AG04450 (cell line): ENCODE data around the gene FNDC11. TPM values are rescaled to one million over a fixed set of nuclear protein-coding genes. Genes with fewer than 3 reads are reported as not detected.
"Not testable (repeated sequence)": the region's sequence is repeated elsewhere in the genome, so short reads cannot be mapped to it uniquely, and the experiment has no call there.

Source experiments
- CTCF ChIA-PET: fragments of 300-600, 350-600 bp; formaldehyde crosslinking; extraction: SDS; loops from one replicate; lab custom pipeline; 2022; ENCODE audit warnings: antibody characterized with exemption, inconsistent platforms; lab: Charles Lee
- POLR2A ChIA-PET: fragments of 350-600 bp; formaldehyde crosslinking; extraction: SDS; loops from one replicate; lab custom pipeline; 2021; ENCODE audit warnings: antibody characterized with exemption, inconsistent platforms; lab: Yijun Ruan, JAX
- DNase-seq: peaks from one replicate; pipeline ENCODE4 v3.0.0-alpha.2; 2011; ENCODE audit warnings: low read depth, low spot score
- H3K27ac ChIP-seq: one replicate; pipeline ENCODE4 v1.5.1; 2012; ENCODE audit warnings: low read depth, low read length, control low read depth
- H3K27me3 ChIP-seq: one replicate; pipeline ENCODE4 v1.6.0; 2012; ENCODE audit warnings: low read length; ENCODE audit not compliant: control insufficient read depth, insufficient read depth
- H3K4me3 ChIP-seq: 2 replicates; pipeline ENCODE4 v1.5.1; 2011; ENCODE audit warnings: mild to moderate bottlenecking, low read depth, low read length, control low read depth
- H3K9me3 ChIP-seq: 2 replicates; pipeline ENCODE4 v1.5.1; 2012; ENCODE audit warnings: low read length; ENCODE audit not compliant: control insufficient read depth, insufficient read depth
- CTCF ChIP-seq: IDR thresholded peaks from 2 replicates; pipeline ENCODE4 v1.5.1; 2011; ENCODE audit warnings: low read depth, low read length, control low read depth, inconsistent platforms
- polyA plus RNA-seq: library from polyadenylated mRNA; depleted of rRNA; stranded (reverse); fragments of >200 nt; gene quantifications from 2 replicates; pipeline ENCODE4 v1.2.3, GENCODE V29; 2011

The FNDC11 gene
- polyA plus RNA-seq, 1 experiment: 0.64 TPM

GRCh38 chr20:63508072-63508768 lies 45.7 kb upstream of the FNDC11 start:
- POLR2A ChIA-PET: no interaction called here
- H3K27me3 ChIP-seq: peaks cover 33% of the 10 kb centered on the region

DNA sequence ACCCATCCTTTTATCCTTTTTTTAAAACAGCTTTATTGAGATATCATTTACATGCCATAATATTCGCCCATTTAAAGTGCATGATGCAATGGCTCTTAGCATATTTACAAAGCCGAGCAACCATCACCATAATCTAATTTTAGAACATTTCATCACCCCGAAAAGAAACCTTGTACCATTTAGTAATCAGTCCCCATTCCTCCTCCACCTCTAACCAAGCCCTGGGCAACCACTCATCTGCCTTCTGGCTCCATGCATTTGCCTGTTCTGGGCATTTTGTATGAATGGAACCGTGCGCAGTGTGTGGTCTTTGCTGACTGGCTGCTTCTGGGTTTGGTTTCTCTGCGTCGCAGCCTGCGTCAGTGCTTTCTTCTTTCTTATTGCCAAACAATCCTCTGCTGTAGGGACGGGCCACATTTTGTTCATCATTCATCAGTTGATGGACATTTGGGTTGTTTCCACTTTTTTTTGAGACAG lies 44.8 kb upstream of the FNDC11 start:
- Histone ChIP-seq H3K27ac (no peak overlapping the region), H3K9me3 (peaks cover 21% of the 10 kb centered on the region), H3K27me3 (peaks cover 30% of the 10 kb centered on the region), H3K4me3 (no peak overlapping the region)
- no peak for TF ChIP-seq CTCF
- DNase-seq: no peak
- POLR2A ChIA-PET: interaction anchor here (1.1 kb wide), 1 partner anchor 12 kb away, joined by 4 read pairs; the partner anchor contains the start of gene PPDPF
- CTCF ChIA-PET: interaction anchor here (2.0 kb wide), 1 partner anchor 13 kb away, joined by 11 read pairs; no protein-coding TSS in a partner anchor

More at GRCh38 chr20:63508072-63508768, 45.7 kb upstream of the FNDC11 start:
- peaks cover 21% of the 10 kb centered on the region for H3K9me3 ChIP-seq
- no peak overlapping the region for H3K4me3 ChIP-seq
- no peak for TF ChIP-seq CTCF
- H3K27ac ChIP-seq: no peak overlapping the region
- DNase-seq: no peak
- CTCF ChIA-PET: interaction anchor here (2.0 kb wide), 1 partner anchor 12 kb away, joined by 11 read pairs; no protein-coding TSS in a partner anchor

DNA sequence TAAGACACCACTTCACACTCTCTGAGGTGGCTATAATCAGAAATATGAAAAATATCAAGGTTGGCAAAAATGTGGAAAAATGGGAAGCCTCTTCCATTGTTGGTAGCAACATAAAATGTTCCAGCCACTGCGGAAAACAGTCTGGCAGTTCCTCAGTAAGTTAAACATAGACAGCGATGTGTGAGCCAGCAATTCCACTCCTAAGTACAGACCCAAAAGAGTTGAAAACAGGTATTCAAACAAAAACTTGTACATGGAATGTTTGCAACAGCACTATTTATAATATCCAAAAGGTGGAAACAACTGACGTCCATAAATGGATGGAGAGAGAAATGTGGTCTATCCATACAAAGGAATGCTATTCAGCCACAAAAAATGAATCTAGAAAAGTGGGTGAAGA lies 40.8 kb upstream of the FNDC11 start:
- no peak for DNase-seq
- Histone ChIP-seq H3K4me3 (no peak overlapping the region), H3K27ac (no peak overlapping the region), H3K9me3 (peaks cover 6% of the 10 kb centered on the region; the same call in 1 of the 2 replicates), H3K27me3 (peaks cover 12% of the 10 kb centered on the region)
- TF ChIP-seq CTCF: no peak
- POLR2A ChIA-PET: no interaction called here
- CTCF ChIA-PET: no interaction called here

- POLR2A ChIA-PET, H3K4me3 ChIP-seq, DNase-seq, CTCF ChIA-PET, H3K27ac ChIP-seq, H3K9me3 ChIP-seq: not testable (repeated sequence)
- peaks cover 12% of the 10 kb centered on the region for H3K27me3 ChIP-seq
Observed at GRCh38 chr20:63514520-63514919, 39.4 kb upstream of the FNDC11 start.

- peaks cover 6% of the 10 kb centered on the region for H3K27me3 ChIP-seq
- H3K27ac ChIP-seq: no peak overlapping the region
- ChIA-PET POLR2A (no interaction called here), CTCF (interaction anchor here (2.0 kb wide), 1 partner anchor 22 kb away, joined by 5 read pairs; no protein-coding TSS in a partner anchor)
- TF ChIP-seq CTCF: no peak
- DNase-seq: no peak
- no peak overlapping the region for H3K4me3 ChIP-seq
- peaks cover 3% of the 10 kb centered on the region; the same call in 1 of the 2 replicates for H3K9me3 ChIP-seq
Observed at GRCh38 chr20:63517376-63518309, 36.3 kb upstream of the FNDC11 start.
